Liver (tissue), 3 donors: ENCODE results near the gene MTF1.
"Not testable (repeated sequence)": the region's sequence is repeated elsewhere in the genome, so short reads cannot be mapped to it uniquely, and the experiment has no call there.

Experiments used
- ATF3 ChIP-seq: IDR thresholded peaks from 2 replicates; pipeline ENCODE4 v1.6.1; 2016; ENCODE audit warnings: antibody characterized with exemption
- CTCF ChIP-seq: fragments of 150-350 bp; IDR thresholded peaks from 2 replicates; pipeline ENCODE4 v1.5.1; 2017; ENCODE audit warnings: improper control_type of control experiment, low read depth, low read length; ENCODE audit not compliant: missing input control
- EGR1 ChIP-seq, 2 donors: IDR thresholded peaks; 2 replicates each; pipeline ENCODE4 v1.6.1; 2016 to 2018; ENCODE audit warnings: antibody characterized with exemption in 2 of 2, low read depth in 2 of 2
- FOXA1 ChIP-seq: IDR thresholded peaks from 2 replicates; pipeline ENCODE4 v1.6.1; 2016; ENCODE audit warnings: antibody characterized with exemption
- GABPA ChIP-seq, 2 donors: IDR thresholded peaks in 1 of 2; conservative IDR thresholded peaks in 1 of 2; 2 replicates each; pipeline ENCODE4 v1.6.1; 2016; ENCODE audit warnings: antibody characterized with exemption in 2 of 2, mild to moderate bottlenecking in 1 of 2, moderate library complexity in 1 of 2
- HNF4G ChIP-seq: IDR thresholded peaks from 2 replicates; pipeline ENCODE4 v1.6.1; 2016; ENCODE audit warnings: antibody characterized with exemption
- MAX ChIP-seq: IDR thresholded peaks from 2 replicates; pipeline ENCODE4 v1.6.1; 2016; ENCODE audit warnings: antibody characterized with exemption
- NR2F2 ChIP-seq: IDR thresholded peaks from 2 replicates; pipeline ENCODE4 v1.6.1; 2016; ENCODE audit warnings: antibody characterized with exemption
- RAD21 ChIP-seq, 2 donors: IDR thresholded peaks; 2 replicates each; pipeline ENCODE4 v1.6.1; 2016; ENCODE audit warnings: antibody characterized with exemption in 2 of 2, mild to moderate bottlenecking in 2 of 2
- REST ChIP-seq: IDR thresholded peaks from 2 replicates; pipeline ENCODE4 v1.6.1; 2016; ENCODE audit warnings: antibody characterized with exemption, mild to moderate bottlenecking
- TAF1 ChIP-seq: conservative IDR thresholded peaks from 2 replicates; pipeline ENCODE4 v1.6.1; 2016; ENCODE audit warnings: antibody characterized with exemption, mild to moderate bottlenecking
- YY1 ChIP-seq: IDR thresholded peaks from 2 replicates; pipeline ENCODE4 v1.6.1; 2016; ENCODE audit warnings: antibody characterized with exemption, mild to moderate bottlenecking
- ZBTB33 ChIP-seq: IDR thresholded peaks from 2 replicates; pipeline ENCODE4 v1.6.1; 2016; ENCODE audit warnings: antibody characterized with exemption
- donor health status: healthy.
- donor health status: healthy.

- not testable (repeated sequence) for TF ChIP-seq CTCF; ZBTB33; ATF3; TAF1; MAX; GABPA (IDR thresholded peaks at IDR 0.05 in 1 of 2, conservative IDR thresholded peaks at IDR 0.05 in 1 of 2); RAD21 (IDR thresholded peaks at IDR 0.05); YY1; REST; HNF4G; FOXA1; NR2F2; EGR1 (IDR thresholded peaks at IDR 0.05; ENCODE audit: low read depth in 2 of 2)
These were observed 44.5 kb upstream of the MTF1 start for GRCh38 chr1:37903921-37904320.
